AG10803 (cell line): ENCODE data around the gene DISC1.

Experiments used
- DNase-seq: peaks from one replicate; pipeline ENCODE4 v3.0.0; 2010; ENCODE audit warnings: low read depth
- H3K4me3 ChIP-seq: 2 replicates; pipeline ENCODE4 v1.5.1; 2011; ENCODE audit warnings: mild to moderate bottlenecking, low read length, control low read depth
- CTCF ChIP-seq: conservative IDR thresholded peaks from 2 replicates; pipeline ENCODE4 v1.5.1; 2011; ENCODE audit warnings: mild to moderate bottlenecking, low read length, control low read depth, inconsistent platforms

Gene DISC1

GRCh38 chr1:232029315-232029714 is 402.7 kb downstream of the DISC1 start:
- no peak for TF ChIP-seq CTCF
- no peak for DNase-seq
- H3K4me3 ChIP-seq: no peak overlapping the region

GRCh38 chr1:232031156-232031555 is 404.6 kb downstream of the DISC1 start:
- no peak for TF ChIP-seq CTCF
- no peak overlapping the region for H3K4me3 ChIP-seq
- DNase-seq: no peak

- H3K4me3 ChIP-seq: no peak overlapping the region
- TF ChIP-seq CTCF: no peak
- DNase-seq: no peak
Observed at GRCh38 chr1:232033285-232033684, 406.7 kb downstream of the DISC1 start.

GRCh38 chr1:232034556-232034955 is 408.0 kb downstream of the DISC1 start:
- TF ChIP-seq CTCF: no peak
- H3K4me3 ChIP-seq: no peak overlapping the region
- DNase-seq: no peak

- H3K4me3 ChIP-seq: no peak overlapping the region
- no peak for TF ChIP-seq CTCF
- no peak for DNase-seq
Observed at GRCh38 chr1:232036181-232036933, 409.8 kb downstream of the DISC1 start.

GRCh38 chr1:232037774-232038388 is 411.3 kb downstream of the DISC1 start:
- no peak for DNase-seq
- no peak overlapping the region for H3K4me3 ChIP-seq
- TF ChIP-seq CTCF: no peak
